Stimulated activated memory B cell treated with anti-CD40 and anti-IgM and Interleukin-4, amounts not matched to agents 10 μg/mL and 1 μg/mL and 100 μg/mL, for 72 hours (primary cell): Measurements from ENCODE around the gene ZNF691.
"Not testable (repeated sequence)": the region's sequence is repeated elsewhere in the genome, so short reads cannot be mapped to it uniquely, and the experiment has no call there.

Source experiments
- ATAC-seq: fragments of 150-1000 bp; cut with Tn5 transposase; 2 replicates; pipeline ENCODE4 v1.10.0; 2021
- H3K27ac Mint-ChIP-seq: one replicate; pipeline ENCODE4 v1.8.0; 2022; ENCODE audit warnings: mild to moderate bottlenecking, mixed read lengths
- H3K27me3 Mint-ChIP-seq: one replicate; pipeline ENCODE4 v1.8.0; 2022; ENCODE audit warnings: mixed read lengths
- H3K36me3 Mint-ChIP-seq: one replicate; pipeline ENCODE4 v1.8.0; 2022; ENCODE audit warnings: mixed read lengths
- H3K4me1 Mint-ChIP-seq: one replicate; pipeline ENCODE4 v1.8.0; 2022; ENCODE audit warnings: mixed read lengths
- H3K4me3 Mint-ChIP-seq: one replicate; pipeline ENCODE4 v1.8.0; 2022; ENCODE audit warnings: mild to moderate bottlenecking, moderate library complexity, mixed read lengths
- H3K9me3 Mint-ChIP-seq: one replicate; pipeline ENCODE4 v1.8.0; 2022; ENCODE audit warnings: mixed read lengths

Gene ZNF691

DNA sequence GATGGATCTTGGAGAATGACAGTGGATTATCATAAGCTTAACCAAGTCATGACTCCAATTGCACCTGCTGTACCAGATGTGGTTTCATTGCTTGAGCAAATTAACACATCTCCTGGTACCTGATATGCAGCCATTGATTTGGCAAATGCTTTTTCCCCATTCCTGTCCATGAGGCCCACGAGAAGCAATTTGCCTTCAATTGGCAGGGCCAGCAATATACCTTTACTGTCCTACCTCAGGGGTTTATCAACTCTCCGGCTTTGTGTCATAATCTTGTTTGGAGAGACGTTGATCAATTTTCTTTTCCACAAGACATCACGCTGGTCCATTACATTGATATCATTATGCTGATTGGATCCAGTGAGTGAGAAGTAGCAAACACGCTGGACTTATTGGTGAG lies 20.1 kb downstream of the ZNF691 start:
- Mint-ChIP-seq H3K36me3 (no peaks in the 10 kb centered on the region), H3K27me3 (peaks cover 2% of the 10 kb centered on the region), H3K27ac (no peak overlapping the region), H3K4me3 (no peak overlapping the region), H3K4me1 (no peaks in the 10 kb centered on the region), H3K9me3 (no peaks in the 10 kb centered on the region)
- no peak for ATAC-seq

- not testable (repeated sequence) for H3K4me3 Mint-ChIP-seq, H3K9me3 Mint-ChIP-seq, H3K27me3 Mint-ChIP-seq, ATAC-seq, H3K27ac Mint-ChIP-seq, H3K36me3 Mint-ChIP-seq, H3K4me1 Mint-ChIP-seq
Observed at GRCh38 chr1:42868466-42868865, 22.1 kb downstream of the ZNF691 start.

- not testable (repeated sequence) for H3K9me3 Mint-ChIP-seq, ATAC-seq, H3K27me3 Mint-ChIP-seq, H3K36me3 Mint-ChIP-seq, H3K27ac Mint-ChIP-seq, H3K4me1 Mint-ChIP-seq, H3K4me3 Mint-ChIP-seq
Observed at GRCh38 chr1:42869254-42869653, 22.8 kb downstream of the ZNF691 start.

GRCh38 chr1:42869751-42870150 lies 23.3 kb downstream of the ZNF691 start:
- ATAC-seq, H3K36me3 Mint-ChIP-seq, H3K4me1 Mint-ChIP-seq, H3K4me3 Mint-ChIP-seq, H3K27ac Mint-ChIP-seq, H3K9me3 Mint-ChIP-seq, H3K27me3 Mint-ChIP-seq: not testable (repeated sequence)

DNA sequence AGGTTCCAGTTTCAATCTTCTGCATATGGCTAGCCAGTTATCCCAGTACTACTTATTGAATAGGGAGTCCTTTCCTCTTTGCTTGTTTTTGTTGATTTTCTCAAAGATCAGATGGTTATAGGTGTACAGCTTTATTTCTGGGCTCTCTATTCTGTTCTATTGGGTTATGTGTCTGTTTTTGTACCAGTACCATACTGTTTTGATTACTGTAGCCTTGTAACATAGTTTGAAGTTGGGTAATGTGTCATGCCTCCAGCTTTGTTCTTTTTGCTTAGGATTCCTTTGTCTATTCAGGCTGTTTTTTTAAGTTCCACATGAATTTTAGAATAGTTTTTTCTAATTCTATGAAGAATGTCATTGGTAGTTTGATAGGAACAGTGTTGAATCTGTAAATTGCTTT lies 26.7 kb downstream of the ZNF691 start:
- H3K4me3 Mint-ChIP-seq, H3K36me3 Mint-ChIP-seq, H3K4me1 Mint-ChIP-seq, H3K27ac Mint-ChIP-seq, ATAC-seq, H3K9me3 Mint-ChIP-seq, H3K27me3 Mint-ChIP-seq: not testable (repeated sequence)

GRCh38 chr1:42873670-42874069 lies 27.3 kb downstream of the ZNF691 start:
- no peak for ATAC-seq
- no peaks in the 10 kb centered on the region for H3K27me3 Mint-ChIP-seq
- no peak overlapping the region for H3K4me3 Mint-ChIP-seq
- no peaks in the 10 kb centered on the region for H3K4me1 Mint-ChIP-seq
- H3K36me3 Mint-ChIP-seq = peaks cover 5% of the 10 kb centered on the region
- no peak overlapping the region for H3K27ac Mint-ChIP-seq
- peaks cover 7% of the 10 kb centered on the region for H3K9me3 Mint-ChIP-seq

DNA sequence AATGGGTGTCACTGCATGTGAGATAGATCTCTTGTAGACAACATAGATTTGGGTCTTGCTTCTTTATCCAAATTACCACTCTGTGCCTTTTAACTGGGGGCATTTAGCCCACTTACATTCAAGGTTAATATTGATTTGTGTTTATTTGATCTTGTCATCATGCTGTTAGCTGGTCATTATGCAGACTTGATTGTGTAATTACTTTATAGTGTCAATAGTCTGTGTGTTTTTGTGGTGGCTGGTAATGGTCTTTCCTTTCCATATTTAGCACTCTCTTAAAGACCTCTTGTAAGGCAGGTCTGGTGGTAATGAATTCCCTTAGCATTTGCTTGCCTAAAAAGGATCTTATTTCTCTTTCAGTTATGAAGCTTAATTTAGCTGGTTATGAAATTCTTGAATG lies 29.6 kb downstream of the ZNF691 start:
- Mint-ChIP-seq H3K27me3 (no peaks in the 10 kb centered on the region), H3K4me3 (no peak overlapping the region), H3K36me3 (peaks cover 5% of the 10 kb centered on the region), H3K9me3 (peaks cover 7% of the 10 kb centered on the region), H3K27ac (no peak overlapping the region), H3K4me1 (no peaks in the 10 kb centered on the region)
- ATAC-seq = no peak

DNA sequence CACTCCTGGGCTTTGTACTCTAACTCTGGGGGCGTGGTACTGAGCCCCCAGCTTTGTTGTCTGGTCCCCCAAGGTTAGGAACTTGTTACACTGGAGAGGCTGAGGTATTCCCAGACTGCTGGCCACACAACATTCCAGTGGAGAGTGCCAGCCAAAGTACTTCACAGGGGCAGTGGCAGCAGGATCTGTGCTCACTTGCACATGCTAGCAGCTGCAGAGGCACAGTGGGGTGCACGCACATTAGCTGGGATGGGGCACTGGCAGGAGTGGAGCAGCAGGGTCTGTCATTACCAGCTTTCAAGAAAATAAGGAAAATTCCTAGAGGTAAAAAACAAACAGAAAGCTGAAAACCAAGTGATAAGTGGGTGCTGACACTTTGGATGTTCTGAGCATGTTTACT lies 31.0 kb downstream of the ZNF691 start:
- Mint-ChIP-seq H3K4me1 (no peaks in the 10 kb centered on the region), H3K9me3 (peaks cover 7% of the 10 kb centered on the region), H3K27ac (no peak overlapping the region), H3K27me3 (no peaks in the 10 kb centered on the region), H3K36me3 (peaks cover 5% of the 10 kb centered on the region), H3K4me3 (no peak overlapping the region)
- ATAC-seq = no peak

DNA sequence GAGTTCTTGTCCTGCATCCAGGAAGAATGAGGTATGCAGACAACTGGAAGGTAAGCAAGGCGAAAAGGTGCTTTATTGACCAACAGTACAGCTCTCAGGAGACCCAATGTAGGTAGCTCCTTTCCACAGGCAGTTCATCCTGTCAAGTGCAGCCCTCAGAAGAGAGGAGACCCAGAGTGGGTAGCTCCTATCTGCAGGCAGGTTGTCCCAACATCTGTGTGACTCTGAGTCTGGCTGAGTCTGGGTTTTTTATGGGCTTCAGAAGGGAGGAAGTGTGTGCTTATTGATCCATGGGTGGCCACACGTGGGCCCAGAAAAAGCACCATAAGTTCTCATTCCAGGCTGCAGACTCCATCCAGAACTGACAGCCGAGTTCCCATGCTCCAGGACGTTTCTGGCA lies 34.0 kb downstream of the ZNF691 start:
- H3K27ac Mint-ChIP-seq = no peak overlapping the region

DNA sequence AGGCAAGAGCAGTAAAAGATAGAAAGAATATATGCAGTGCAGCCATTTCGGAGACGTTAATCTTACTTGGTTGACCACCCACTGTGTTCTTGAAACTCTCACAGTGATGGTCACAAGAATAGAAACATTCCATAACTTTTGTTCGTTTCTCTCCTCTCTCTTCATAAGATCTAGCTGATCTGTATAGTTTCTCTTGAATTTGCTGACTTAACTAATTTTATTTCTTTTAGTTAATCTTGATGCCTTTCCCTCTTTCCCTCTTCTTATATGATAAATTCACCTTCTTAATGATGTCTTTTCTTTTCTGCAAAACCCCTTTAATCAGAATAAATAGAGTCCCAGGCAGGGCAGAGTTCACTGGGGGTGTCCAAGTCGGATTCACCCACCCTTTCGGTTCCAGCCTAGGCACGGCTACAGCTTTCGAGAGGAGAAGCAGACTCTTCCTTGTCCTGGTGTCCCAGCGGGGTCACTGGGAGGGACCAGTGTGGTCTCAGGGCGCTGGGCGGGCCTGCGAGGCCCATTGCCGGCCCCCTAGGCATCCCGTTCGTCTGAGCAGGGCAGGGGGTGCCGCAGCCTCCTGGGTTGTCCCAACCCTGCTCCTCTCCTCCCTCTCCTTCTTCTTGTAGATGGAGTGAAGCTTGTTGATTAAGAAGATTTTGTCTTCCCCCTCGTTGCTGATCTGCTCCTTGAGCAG lies 39.8 kb downstream of the ZNF691 start:
- no peaks in the 10 kb centered on the region for H3K36me3 Mint-ChIP-seq
- ATAC-seq = no peak
- no peak overlapping the region for H3K4me3 Mint-ChIP-seq
- peaks cover 44% of the 10 kb centered on the region for H3K27me3 Mint-ChIP-seq
- H3K4me1 Mint-ChIP-seq = no peaks in the 10 kb centered on the region
- no peak overlapping the region for H3K27ac Mint-ChIP-seq
- no peaks in the 10 kb centered on the region for H3K9me3 Mint-ChIP-seq

More for the DNA sequence above, 34.0 kb downstream of the ZNF691 start:
- no peak overlapping the region for H3K4me3 Mint-ChIP-seq
- H3K36me3 Mint-ChIP-seq = no peaks in the 10 kb centered on the region
- no peaks in the 10 kb centered on the region for H3K9me3 Mint-ChIP-seq
- peaks cover 11% of the 10 kb centered on the region for H3K27me3 Mint-ChIP-seq
- ATAC-seq = no peak
- no peaks in the 10 kb centered on the region for H3K4me1 Mint-ChIP-seq

GRCh38 chr1:42886800-42887199 lies 40.4 kb downstream of the ZNF691 start:
- ATAC-seq = no peak
- no peak overlapping the region for H3K4me3 Mint-ChIP-seq
- peaks cover 44% of the 10 kb centered on the region for H3K27me3 Mint-ChIP-seq
- H3K36me3 Mint-ChIP-seq = no peaks in the 10 kb centered on the region
- H3K9me3 Mint-ChIP-seq = no peaks in the 10 kb centered on the region
- no peak overlapping the region for H3K27ac Mint-ChIP-seq
- no peaks in the 10 kb centered on the region for H3K4me1 Mint-ChIP-seq

GRCh38 chr1:42887366-42887765 lies 41.0 kb downstream of the ZNF691 start:
- Mint-ChIP-seq H3K27me3 (peaks cover 44% of the 10 kb centered on the region), H3K27ac (no peak overlapping the region), H3K4me1 (no peaks in the 10 kb centered on the region), H3K4me3 (no peak overlapping the region), H3K36me3 (no peaks in the 10 kb centered on the region), H3K9me3 (no peaks in the 10 kb centered on the region)
- ATAC-seq = no peak

DNA sequence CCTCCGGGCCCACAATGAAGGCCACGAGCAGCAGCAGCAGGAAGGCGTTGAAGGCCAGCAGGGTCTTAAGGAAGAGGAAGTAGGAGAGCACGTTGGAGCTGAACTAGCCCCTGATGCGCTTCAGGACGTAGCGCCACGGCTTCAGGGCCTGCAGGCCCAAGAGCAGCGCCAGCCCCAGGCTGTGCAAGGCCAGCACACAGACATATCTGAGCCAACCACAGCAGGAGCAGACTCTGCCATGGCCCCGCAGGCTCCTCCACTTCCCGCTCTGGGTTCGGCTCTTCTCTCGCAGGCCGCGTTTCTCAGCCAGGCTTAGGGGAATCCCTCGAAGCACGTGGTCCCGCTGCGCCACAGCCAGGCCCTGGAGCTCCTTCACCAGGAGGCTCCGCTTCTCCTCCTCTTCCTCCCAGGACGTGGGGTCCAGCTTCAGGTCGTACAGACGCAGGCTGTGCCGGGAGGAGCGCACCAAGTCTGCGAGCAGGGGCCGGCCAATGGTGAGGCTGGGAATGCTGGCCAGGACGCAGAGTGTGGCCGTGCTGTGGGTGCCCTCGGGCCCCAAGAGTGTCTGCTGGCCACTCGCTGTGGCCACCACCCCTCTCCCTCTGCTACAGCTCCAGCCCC lies 41.7 kb downstream of the ZNF691 start:
- H3K4me3 Mint-ChIP-seq = no peak overlapping the region
- H3K9me3 Mint-ChIP-seq = no peaks in the 10 kb centered on the region
- no peak overlapping the region for H3K27ac Mint-ChIP-seq
- no peak for ATAC-seq
- H3K4me1 Mint-ChIP-seq = no peaks in the 10 kb centered on the region
- H3K36me3 Mint-ChIP-seq = no peaks in the 10 kb centered on the region
- peaks cover 44% of the 10 kb centered on the region for H3K27me3 Mint-ChIP-seq

DNA sequence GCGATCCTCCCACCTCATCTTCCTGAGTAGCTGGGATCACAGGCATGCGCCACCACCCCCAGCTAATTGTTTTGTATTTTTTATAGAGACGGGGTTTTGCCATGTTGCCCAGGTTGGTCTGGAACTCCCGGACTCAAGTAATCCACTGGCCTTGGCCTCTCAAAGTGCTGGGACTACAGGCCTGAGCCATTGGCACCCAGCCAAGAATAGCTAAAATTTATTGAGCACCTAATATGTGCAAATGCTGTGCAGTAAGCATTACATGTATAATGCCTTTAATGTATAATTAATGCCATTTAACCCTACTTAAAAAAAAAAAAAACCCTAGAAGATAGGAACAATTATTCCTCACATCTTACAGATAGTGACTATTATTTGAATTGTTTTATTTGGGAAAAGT lies 42.9 kb downstream of the ZNF691 start:
- ATAC-seq = no peak
- no peaks in the 10 kb centered on the region for H3K36me3 Mint-ChIP-seq
- H3K9me3 Mint-ChIP-seq = no peaks in the 10 kb centered on the region
- H3K27ac Mint-ChIP-seq = no peak overlapping the region
- no peaks in the 10 kb centered on the region for H3K4me1 Mint-ChIP-seq
- H3K4me3 Mint-ChIP-seq = no peak overlapping the region
- H3K27me3 Mint-ChIP-seq = peaks cover 42% of the 10 kb centered on the region

GRCh38 chr1:42891465-42892138 lies 45.2 kb downstream of the ZNF691 start:
- Mint-ChIP-seq H3K4me3 (no peak overlapping the region), H3K36me3 (no peaks in the 10 kb centered on the region), H3K27me3 (peaks cover 30% of the 10 kb centered on the region), H3K9me3 (peaks cover 11% of the 10 kb centered on the region), H3K27ac (no peak overlapping the region), H3K4me1 (no peaks in the 10 kb centered on the region)
- ATAC-seq = peak; percentile 24

- not testable (repeated sequence) for H3K4me3 Mint-ChIP-seq, H3K4me1 Mint-ChIP-seq, H3K36me3 Mint-ChIP-seq, ATAC-seq, H3K27ac Mint-ChIP-seq
- peaks cover 24% of the 10 kb centered on the region for H3K9me3 Mint-ChIP-seq
- H3K27me3 Mint-ChIP-seq = peaks cover 64% of the 10 kb centered on the region
Observed at GRCh38 chr1:42899960-42900359, 53.5 kb downstream of the ZNF691 start.
